ENCODE measurements around the gene LHX8. TPM values are rescaled to one million over a fixed set of nuclear protein-coding genes. Genes with fewer than 3 reads are reported as not detected.

The LHX8 gene
- total RNA-seq, 1 experiment from 2014 or later: not detected

DNA sequence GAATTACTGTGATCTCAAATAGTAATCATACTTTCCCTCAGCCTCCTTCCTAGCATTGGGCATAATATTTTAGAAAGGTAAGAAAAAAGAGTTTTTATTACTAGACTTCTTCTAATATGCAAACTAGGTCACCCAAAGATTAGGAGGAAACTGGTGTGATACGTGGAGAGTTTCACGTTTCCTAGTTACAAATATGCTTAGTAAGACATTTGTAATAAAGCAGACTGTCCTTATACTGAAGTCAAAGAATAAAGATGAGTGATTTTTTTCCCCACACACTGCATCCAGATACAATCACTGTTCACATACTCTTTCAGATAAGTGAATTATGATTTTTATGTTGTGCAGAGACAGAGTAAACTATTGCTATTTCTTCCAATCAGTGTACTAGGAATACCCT is 17.9 kb downstream of the LHX8 start:
- no peaks in the 10 kb centered on the region for H3K9me3 ChIP-seq (ENCODE audit: low read depth, low read length, poor library complexity, severe bottlenecking)
- TF ChIP-seq CTCF (conservative IDR thresholded peaks at IDR 0.05; ENCODE audit: low read depth, low read length): no peak
- TF ChIP-seq EZH2 (IDR thresholded peaks at IDR 0.05; ENCODE audit: borderline replicate concordance, low read depth, low read length, poor library complexity, severe bottlenecking): no peak
- no peak overlapping the region for H3K4me3 ChIP-seq (ENCODE audit: low read depth, low read length, poor library complexity, severe bottlenecking)
- no peaks in the 10 kb centered on the region for H3K36me3 ChIP-seq (ENCODE audit: insufficient read depth, low read length, poor library complexity, severe bottlenecking)
- BruUV-seq (replicated peaks): no TSS peak
- no peak for DNase-seq (ENCODE audit: low spot score)
- peaks cover 72% of the 10 kb centered on the region for H3K27me3 ChIP-seq (replicated peaks; ENCODE audit: insufficient read depth, low read depth, low read length, poor library complexity)
- POLR2A ChIA-PET (ENCODE audit: low non-redundant PET): no interaction called here
- intact Hi-C loops (cut with micrococcal nuclease; ENCODE audit: unreplicated experiment): no loop called here
- H3K27ac ChIP-seq (ENCODE audit: low read depth, low read length, poor library complexity, severe bottlenecking): no peak overlapping the region
- no peaks in the 10 kb centered on the region for H3K4me1 ChIP-seq (ENCODE audit: insufficient read depth, low read length, poor library complexity, severe bottlenecking)
- CTCF ChIA-PET: no interaction called here

GRCh38 chr1:75159154-75159553 is 25.0 kb downstream of the LHX8 start:
- no peak for TF ChIP-seq EZH2 (IDR thresholded peaks at IDR 0.05; ENCODE audit: borderline replicate concordance, low read depth, low read length, poor library complexity, severe bottlenecking)
- no peak for TF ChIP-seq CTCF (conservative IDR thresholded peaks at IDR 0.05; ENCODE audit: low read depth, low read length)
- DNase-seq (ENCODE audit: low spot score): no peak
- Histone ChIP-seq H3K36me3 (ENCODE audit: insufficient read depth, low read length, poor library complexity, severe bottlenecking) (no peaks in the 10 kb centered on the region), H3K27me3 (replicated peaks; ENCODE audit: insufficient read depth, low read depth, low read length, poor library complexity) (peaks cover 53% of the 10 kb centered on the region), H3K9me3 (ENCODE audit: low read depth, low read length, poor library complexity, severe bottlenecking) (no peaks in the 10 kb centered on the region), H3K27ac (ENCODE audit: low read depth, low read length, poor library complexity, severe bottlenecking) (no peak overlapping the region), H3K4me1 (ENCODE audit: insufficient read depth, low read length, poor library complexity, severe bottlenecking) (no peaks in the 10 kb centered on the region), H3K4me3 (ENCODE audit: low read depth, low read length, poor library complexity, severe bottlenecking) (no peak overlapping the region)
- intact Hi-C loops (cut with micrococcal nuclease; ENCODE audit: unreplicated experiment): no loop called here
- POLR2A ChIA-PET (ENCODE audit: low non-redundant PET): no interaction called here
- BruUV-seq (replicated peaks): no TSS peak
- CTCF ChIA-PET: no interaction called here

DNA sequence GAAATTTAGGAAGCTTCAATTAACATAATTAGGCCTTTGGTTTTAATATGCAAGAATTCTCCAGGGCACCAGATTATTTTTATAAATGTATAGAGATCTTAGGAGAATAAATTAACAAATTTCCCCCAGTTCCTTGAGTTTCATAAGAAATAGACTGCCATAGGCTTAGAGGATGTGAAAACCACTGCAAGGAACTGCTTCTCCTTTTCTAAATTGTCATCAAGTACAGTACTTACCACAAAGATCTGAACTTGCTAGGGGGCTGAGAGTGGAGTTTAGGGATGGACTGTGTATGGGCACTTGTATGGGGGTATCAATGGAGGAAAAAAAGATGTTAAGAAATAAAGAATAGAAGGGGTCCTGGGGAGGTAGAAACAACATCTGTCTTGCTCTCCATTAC is 31.1 kb downstream of the LHX8 start:
- POLR2A ChIA-PET (ENCODE audit: low non-redundant PET): no interaction called here
- Histone ChIP-seq H3K27ac (ENCODE audit: low read depth, low read length, poor library complexity, severe bottlenecking) (no peak overlapping the region), H3K27me3 (replicated peaks; ENCODE audit: insufficient read depth, low read depth, low read length, poor library complexity) (peaks cover 57% of the 10 kb centered on the region), H3K4me3 (ENCODE audit: low read depth, low read length, poor library complexity, severe bottlenecking) (no peak overlapping the region), H3K36me3 (ENCODE audit: insufficient read depth, low read length, poor library complexity, severe bottlenecking) (no peaks in the 10 kb centered on the region), H3K9me3 (ENCODE audit: low read depth, low read length, poor library complexity, severe bottlenecking) (no peaks in the 10 kb centered on the region), H3K4me1 (ENCODE audit: insufficient read depth, low read length, poor library complexity, severe bottlenecking) (no peaks in the 10 kb centered on the region)
- CTCF ChIA-PET: no interaction called here
- TF ChIP-seq EZH2 (IDR thresholded peaks at IDR 0.05; ENCODE audit: borderline replicate concordance, low read depth, low read length, poor library complexity, severe bottlenecking) (no peak), CTCF (conservative IDR thresholded peaks at IDR 0.05; ENCODE audit: low read depth, low read length) (no peak)
- BruUV-seq (replicated peaks): no TSS peak
- intact Hi-C loops (cut with micrococcal nuclease; ENCODE audit: unreplicated experiment): loop anchor here (10.0 kb wide), 1 partner anchor 60 kb away; no protein-coding TSS in a partner anchor
- no peak for DNase-seq (ENCODE audit: low spot score)
